Glomerular visceral epithelial cell (primary cell): ENCODE data around the gene HDAC4.

ENCODE experiments used
- DNase-seq: peaks from one replicate; pipeline ENCODE4 v3.0.0-alpha.2; 2016; ENCODE audit errors: extremely low spot score

Gene HDAC4

GRCh38 chr2:239222706-239223309 is 178.0 kb downstream of the HDAC4 start:
- no peak for DNase-seq

- no peak for DNase-seq
Observed at GRCh38 chr2:239222312-239222660, 178.5 kb downstream of the HDAC4 start.

- no peak for DNase-seq
Observed at GRCh38 chr2:239220981-239221396, 179.8 kb downstream of the HDAC4 start.

- DNase-seq = no peak
Observed at GRCh38 chr2:239220341-239220740, 180.5 kb downstream of the HDAC4 start.

- no peak for DNase-seq
Observed at GRCh38 chr2:239216614-239217273, 184.1 kb downstream of the HDAC4 start.

- no peak for DNase-seq
Observed at GRCh38 chr2:239215988-239216613, 184.7 kb downstream of the HDAC4 start.

GRCh38 chr2:239215136-239215925 is 185.5 kb downstream of the HDAC4 start:
- no peak for DNase-seq

- DNase-seq = no peak
Observed at GRCh38 chr2:239214725-239215124, 186.1 kb downstream of the HDAC4 start.

GRCh38 chr2:239213643-239214101 is 187.1 kb downstream of the HDAC4 start:
- DNase-seq = no peak

GRCh38 chr2:239212929-239213642 is 187.7 kb downstream of the HDAC4 start:
- no peak for DNase-seq

GRCh38 chr2:239212121-239212928 is 188.5 kb downstream of the HDAC4 start:
- no peak for DNase-seq

GRCh38 chr2:239211396-239212094 is 189.3 kb downstream of the HDAC4 start:
- no peak for DNase-seq

- DNase-seq = no peak
Observed at GRCh38 chr2:239209783-239210182, 191.0 kb downstream of the HDAC4 start.

- DNase-seq = no peak
Observed at GRCh38 chr2:239208465-239209180, 192.2 kb downstream of the HDAC4 start.

- DNase-seq = no peak
Observed at GRCh38 chr2:239206851-239207250, 194.0 kb downstream of the HDAC4 start.

- DNase-seq = no peak
Observed at GRCh38 chr2:239206042-239206441, 194.8 kb downstream of the HDAC4 start.

- no peak for DNase-seq
Observed at GRCh38 chr2:239204876-239205468, 195.8 kb downstream of the HDAC4 start.

GRCh38 chr2:239204136-239204875 is 196.5 kb downstream of the HDAC4 start:
- DNase-seq = no peak
